ENCODE measurements around the gene SV2B.

Gene SV2B

GRCh38 chr15:91261345-91261744, 161.3 kb downstream of the SV2B start:
- Histone ChIP-seq H3K9me2 (replicated peaks; ENCODE audit: insufficient read depth, low read length) (no peaks in the 10 kb centered on the region), H2AFZ (ENCODE audit: low read depth, low read length, severe bottlenecking) (no peak overlapping the region)
- TF ChIP-seq EZH2phosphoT487 (conservative IDR thresholded peaks at IDR 0.05; ENCODE audit: low read length) (no peak), CTCF (IDR thresholded peaks at IDR 0.05; ENCODE audit: insufficient read depth, low read length, poor library complexity, severe bottlenecking) (no peak)

DNA sequence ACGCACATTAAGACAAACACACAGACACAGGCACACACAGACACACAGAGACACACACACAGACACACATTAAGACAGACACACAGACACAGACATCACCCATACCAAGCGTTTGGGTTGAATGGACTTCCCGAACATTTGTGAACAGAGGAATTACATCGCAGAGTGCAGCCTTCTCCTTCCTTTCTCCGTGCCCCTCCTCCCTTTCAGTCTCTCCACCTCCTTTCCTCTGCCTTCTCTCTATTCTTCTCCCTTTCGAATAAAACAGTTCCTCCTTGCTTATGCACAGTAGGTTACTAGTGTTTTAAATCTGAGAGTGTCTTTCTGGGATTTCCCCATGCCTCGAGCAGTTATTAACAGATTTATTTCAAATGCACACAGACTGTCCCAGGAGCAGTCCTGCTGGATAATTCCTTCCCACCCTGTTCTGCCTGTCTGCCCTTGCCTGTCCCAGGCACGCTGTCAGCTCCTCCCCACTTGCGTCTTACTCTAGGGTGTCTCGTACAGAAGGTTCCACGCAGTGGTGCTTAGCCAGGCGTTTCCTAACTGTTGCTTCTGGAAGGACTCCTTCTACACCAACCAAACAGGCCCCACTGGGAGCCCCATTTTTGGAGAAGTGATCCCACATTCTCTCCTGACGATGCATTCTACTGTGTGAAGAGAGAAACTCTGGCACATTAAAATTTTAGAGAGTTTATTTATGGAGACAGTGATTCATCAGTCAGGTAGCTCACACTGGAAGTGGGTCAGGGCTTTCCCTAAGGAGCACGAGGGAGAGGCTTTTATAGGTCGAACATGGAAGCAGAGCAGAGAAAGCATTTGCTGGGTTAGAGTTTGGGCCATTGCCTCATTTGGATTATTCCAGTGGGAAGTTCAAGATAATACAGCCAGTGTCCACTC, 163.8 kb downstream of the SV2B start:
- Histone ChIP-seq H3K9me2 (replicated peaks; ENCODE audit: insufficient read depth, low read length) (no peaks in the 10 kb centered on the region), H2AFZ (ENCODE audit: low read depth, low read length, severe bottlenecking) (no peak overlapping the region), H3K9ac (ENCODE audit: low read length) (no peak overlapping the region), H3K4me2 (ENCODE audit: low read depth, low read length, poor library complexity, severe bottlenecking) (no peak overlapping the region), H3K27ac (ENCODE audit: low read depth, low read length) (no peak overlapping the region), H3K9me3 (ENCODE audit: insufficient read depth, low read length) (no peaks in the 10 kb centered on the region), H3K4me3 (ENCODE audit: insufficient read depth, low read length, poor library complexity, severe bottlenecking) (no peak overlapping the region), H3K27me3 (ENCODE audit: low read length) (no peaks in the 10 kb centered on the region), H3K36me3 (ENCODE audit: low read length) (no peaks in the 10 kb centered on the region), H3K79me2 (ENCODE audit: insufficient read depth, low read length) (no peaks in the 10 kb centered on the region), H4K20me1 (ENCODE audit: low read depth, low read length) (no peaks in the 10 kb centered on the region), H3F3A (ENCODE audit: insufficient read depth) (no peaks in the 10 kb centered on the region)
- TF ChIP-seq EZH2phosphoT487 (conservative IDR thresholded peaks at IDR 0.05; ENCODE audit: low read length) (no peak), CTCF (IDR thresholded peaks at IDR 0.05; ENCODE audit: insufficient read depth, low read length, poor library complexity, severe bottlenecking) (no peak)

More at GRCh38 chr15:91261345-91261744, 161.3 kb downstream of the SV2B start:
- Histone ChIP-seq H3K4me3 (ENCODE audit: insufficient read depth, low read length, poor library complexity, severe bottlenecking) (no peak overlapping the region), H3K9me3 (ENCODE audit: insufficient read depth, low read length) (no peaks in the 10 kb centered on the region), H4K20me1 (ENCODE audit: low read depth, low read length) (no peaks in the 10 kb centered on the region), H3K79me2 (ENCODE audit: insufficient read depth, low read length) (no peaks in the 10 kb centered on the region), H3K36me3 (ENCODE audit: low read length) (no peaks in the 10 kb centered on the region), H3K9ac (ENCODE audit: low read length) (no peak overlapping the region), H3F3A (ENCODE audit: insufficient read depth) (no peaks in the 10 kb centered on the region), H3K4me2 (ENCODE audit: low read depth, low read length, poor library complexity, severe bottlenecking) (no peak overlapping the region), H3K27ac (ENCODE audit: low read depth, low read length) (no peak overlapping the region), H3K27me3 (ENCODE audit: low read length) (no peaks in the 10 kb centered on the region)

DNA sequence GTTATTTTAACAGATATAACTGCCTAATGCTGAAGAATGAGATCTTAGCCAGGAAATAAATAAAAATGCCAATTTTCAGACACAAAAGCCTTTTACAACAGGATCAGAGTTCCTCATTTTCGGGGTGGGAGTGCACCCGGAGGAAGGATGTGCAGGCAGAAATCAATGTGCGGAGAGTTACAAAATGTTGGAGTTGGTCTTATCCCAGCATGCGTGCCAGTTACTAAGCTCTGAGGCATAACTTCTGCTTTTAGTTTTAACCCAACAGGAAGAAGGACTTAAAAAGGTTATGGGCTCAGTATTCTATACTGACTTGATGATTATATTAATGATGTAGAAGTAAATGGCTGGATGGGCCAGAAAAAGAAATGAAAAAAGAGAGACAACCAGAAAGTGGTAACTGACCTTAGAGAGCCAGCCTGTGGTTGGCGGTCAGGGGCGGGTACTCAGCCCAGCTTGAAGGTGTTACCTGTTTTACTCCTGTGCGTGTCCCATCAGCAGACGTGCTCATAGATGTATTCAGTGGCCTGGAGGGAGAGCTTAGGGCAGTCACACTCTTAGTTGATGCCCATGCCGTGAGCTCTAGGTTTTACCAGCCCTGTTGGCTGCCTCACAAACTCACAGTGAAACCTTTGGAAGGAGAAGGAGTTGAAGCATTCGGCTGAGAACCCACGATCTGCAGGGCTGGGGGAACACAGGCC, 164.7 kb downstream of the SV2B start:
- no peak overlapping the region for H3K9ac ChIP-seq (ENCODE audit: low read length)
- no peaks in the 10 kb centered on the region for H3K79me2 ChIP-seq (ENCODE audit: insufficient read depth, low read length)
- H3K27ac ChIP-seq (ENCODE audit: low read depth, low read length), result no peak overlapping the region
- no peaks in the 10 kb centered on the region for H3F3A ChIP-seq (ENCODE audit: insufficient read depth)
- H3K36me3 ChIP-seq (ENCODE audit: low read length), result no peaks in the 10 kb centered on the region
- H3K9me2 ChIP-seq (replicated peaks; ENCODE audit: insufficient read depth, low read length), result no peaks in the 10 kb centered on the region
- no peak overlapping the region for H3K4me2 ChIP-seq (ENCODE audit: low read depth, low read length, poor library complexity, severe bottlenecking)
- no peaks in the 10 kb centered on the region for H3K9me3 ChIP-seq (ENCODE audit: insufficient read depth, low read length)
- H3K27me3 ChIP-seq (ENCODE audit: low read length), result no peaks in the 10 kb centered on the region
- TF ChIP-seq EZH2phosphoT487 (conservative IDR thresholded peaks at IDR 0.05; ENCODE audit: low read length) (no peak), CTCF (IDR thresholded peaks at IDR 0.05; ENCODE audit: insufficient read depth, low read length, poor library complexity, severe bottlenecking) (no peak)
- no peak overlapping the region for H2AFZ ChIP-seq (ENCODE audit: low read depth, low read length, severe bottlenecking)
- no peaks in the 10 kb centered on the region for H4K20me1 ChIP-seq (ENCODE audit: low read depth, low read length)
- no peak overlapping the region for H3K4me3 ChIP-seq (ENCODE audit: insufficient read depth, low read length, poor library complexity, severe bottlenecking)

Measured in SU-DHL-6 (cell line).